T-cell (primary cell): Measurements from ENCODE around the gene TEPSIN. TPM values are rescaled to one million over a fixed set of nuclear protein-coding genes. Genes with fewer than 3 reads are reported as not detected.

Source experiments
- ATAC-seq, 4 experiments: fragments of 200-7000 bp in 3 of 4; fragments of 150-1000 bp in 1 of 4; cut with Tn5 transposase; replicated peaks in 1 of 4; 1 replicate in 3 of 4; 2 replicates in 1 of 4; pipeline ENCODE4 v1.10.0; 2021; ENCODE audit warnings: moderate library complexity in 3 of 4, mild to moderate bottlenecking in 2 of 4, moderate number of reproducible peaks in 1 of 4
- CTCF ChIA-PET, 2 donors: fragments of 300-600 bp; sonication (Branson Sonifier 250); formaldehyde crosslinking; loops; one replicate each; lab custom pipeline; 2022; ENCODE audit warnings: antibody characterized with exemption in 2 of 2; lab: Charles Lee
- POLR2A ChIA-PET, 2 donors: fragments of 300-600 bp; sonication (Branson Sonifier 250); formaldehyde crosslinking; loops; one replicate each; lab custom pipeline; 2022; ENCODE audit warnings: antibody characterized with exemption in 2 of 2; lab: Charles Lee
- DNase-seq, 35 experiments: peaks; one replicate each; pipeline versions ENCODE4 v3.0.0 to v3.0.0-alpha.2; 2013 to 2023
- H3K27ac ChIP-seq: one replicate; pipeline ENCODE4 v1.5.1; 2013; ENCODE audit warnings: low read length
- H3K27me3 ChIP-seq, 2 experiments: replicated peaks in 1 of 2; 1 replicate in 1 of 2; 2 replicates in 1 of 2; pipeline versions ENCODE4 v1.6.1 to v1.7.0; 2013; ENCODE audit warnings: low read length in 1 of 2, mixed read lengths in 1 of 2; ENCODE audit not compliant: control insufficient read depth in 2 of 2, insufficient read depth in 2 of 2; ENCODE audit errors: extremely low read depth in 1 of 2
- H3K36me3 ChIP-seq, 2 donors: 1 replicate in 1 of 2; 2 replicates in 1 of 2; pipeline versions ENCODE4 v1.6.1 to v1.7.0; 2013; ENCODE audit warnings: low read length in 1 of 2; ENCODE audit not compliant: control insufficient read depth in 2 of 2, insufficient read depth in 1 of 2; ENCODE audit errors: extremely low read depth in 1 of 2
- H3K4me1 ChIP-seq, 2 experiments: 1 replicate in 1 of 2; 2 replicates in 1 of 2; pipeline versions ENCODE4 v1.6.1 to v1.7.0; 2013; ENCODE audit warnings: low read length in 2 of 2, mixed read lengths in 1 of 2; ENCODE audit not compliant: insufficient read depth in 2 of 2, control insufficient read depth in 1 of 2; ENCODE audit errors: extremely low read depth in 1 of 2
- H3K4me3 ChIP-seq, 2 donors: 1 replicate in 1 of 2; 2 replicates in 1 of 2; pipeline versions ENCODE4 v1.5.1 to v1.7.0; 2013; ENCODE audit warnings: mild to moderate bottlenecking in 2 of 2, low read length in 1 of 2, moderate library complexity in 1 of 2; ENCODE audit not compliant: control insufficient read depth in 1 of 2; ENCODE audit errors: extremely low read depth in 1 of 2
- H3K9me3 ChIP-seq: 2 replicates; pipeline ENCODE4 v1.7.0; 2013
- H3K27ac Mint-ChIP-seq, 2 donors: one replicate each; pipeline ENCODE4 v1.8.0; 2020 to 2021; ENCODE audit warnings: mild to moderate bottlenecking in 2 of 2, mixed read lengths in 2 of 2
- H3K27me3 Mint-ChIP-seq, 2 donors: one replicate each; pipeline ENCODE4 v1.8.0; 2021 to 2022; ENCODE audit warnings: mixed read lengths in 2 of 2
- H3K36me3 Mint-ChIP-seq: one replicate; pipeline ENCODE4 v1.8.0; 2021; ENCODE audit warnings: mixed read lengths
- H3K4me1 Mint-ChIP-seq, 3 donors: one replicate each; pipeline ENCODE4 v1.8.0; 2020 to 2022; ENCODE audit warnings: mixed read lengths in 3 of 3, mild to moderate bottlenecking in 1 of 3
- H3K4me3 Mint-ChIP-seq, 3 donors: one replicate each; pipeline ENCODE4 v1.8.0; 2020 to 2022; ENCODE audit warnings: mild to moderate bottlenecking in 3 of 3, mixed read lengths in 3 of 3, moderate library complexity in 3 of 3
- H3K9me3 Mint-ChIP-seq, 3 donors: one replicate each; pipeline ENCODE4 v1.8.0; 2020 to 2022; ENCODE audit warnings: mixed read lengths in 3 of 3
- WGBS: methylation state at CpG from one replicate; pipeline ENCODE4 v1.1.5; 2013; ENCODE audit warnings: missing lambda C conversion rate; ENCODE audit not compliant: insufficient coverage; 5-methylcytosine and 5-hydroxymethylcytosine counted together
- total RNA-seq, 35 experiments: library from RNA in 6 of 35; stranded (reverse) in 6 of 35; fragments of 120-200 nt in 1 of 35; gene quantifications; one replicate each; pipeline versions ENCODE4 v1.2.1 to v1.2.4 and lab custom pipeline; 2013 to 2026

The TEPSIN gene
- total RNA-seq, 5 donors from 2014 or later (not counting 1 experiment from before 2014, with no cell fraction given) = 73.8 to 169 (median 161) TPM

- no peak overlapping the region for H3K27ac ChIP-seq
- Mint-ChIP-seq H3K27ac (no peak overlapping the region), H3K4me3 (no peak overlapping the region), H3K36me3 (peaks cover 22% of the 10 kb centered on the region), H3K27me3 (no peaks in the 10 kb centered on the region), H3K9me3 (no peaks in the 10 kb centered on the region), H3K4me1 (peaks cover 12 to 25% (median 23%) of the 10 kb centered on the region in 3 donors)
- H3K9me3 ChIP-seq = no peaks in the 10 kb centered on the region
- peaks cover 0 to 14% of the 10 kb centered on the region in 2 experiments for H3K4me1 ChIP-seq
- H3K27me3 ChIP-seq = no peaks in the 10 kb centered on the region
- no peak overlapping the region for H3K4me3 ChIP-seq
- 96% methylated on average over 40 of the region's 43 CpGs for WGBS
- ChIA-PET CTCF (no interaction called here), POLR2A (interaction anchor here in 1 of 2 donors (0.6 kb wide), 1 partner anchor 106 kb away, joined by 5 read pairs; no protein-coding TSS in a partner anchor)
- ATAC-seq (no peak), DNase-seq (no peak)
- H3K36me3 ChIP-seq = peaks cover 23 to 40% of the 10 kb centered on the region in 2 donors
Observed at GRCh38 chr17:81231766-81232581, 6.9 kb downstream of the TEPSIN start.

DNA sequence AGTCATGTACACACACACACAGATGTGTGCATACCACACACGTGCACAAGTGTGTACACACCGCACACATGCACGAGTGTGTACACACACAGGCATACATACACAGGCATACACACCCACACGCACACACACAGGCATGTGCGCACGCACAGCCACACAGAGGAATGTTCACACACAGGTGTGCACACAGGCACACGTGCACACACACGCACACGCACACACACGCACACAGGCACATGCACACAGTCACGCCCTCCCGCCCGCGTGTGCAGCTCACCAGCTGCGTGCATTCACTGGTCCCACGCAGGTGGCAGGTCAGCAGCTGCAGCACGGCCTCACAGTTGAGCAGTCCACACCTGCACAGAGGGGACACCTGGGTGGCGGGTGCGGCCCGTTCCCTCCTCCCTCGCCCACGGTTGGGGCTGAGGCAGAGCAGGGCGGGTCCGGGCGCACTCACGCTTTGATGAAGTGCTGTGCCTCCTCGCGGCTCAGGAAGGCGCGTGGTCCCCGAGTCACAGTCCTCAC, 7.7 kb downstream of the TEPSIN start:
- Mint-ChIP-seq H3K4me1 (peaks cover 12 to 23% (median 20%) of the 10 kb centered on the region in 3 donors), H3K27ac (no peak overlapping the region), H3K36me3 (peaks cover 22% of the 10 kb centered on the region), H3K27me3 (no peaks in the 10 kb centered on the region), H3K9me3 (no peaks in the 10 kb centered on the region), H3K4me3 (no peak overlapping the region)
- CTCF ChIA-PET = no interaction called here
- DNase-seq = no peak
- ATAC-seq = no peak
- Histone ChIP-seq H3K36me3 (peaks cover 23 to 40% of the 10 kb centered on the region in 2 donors), H3K4me1 (peaks cover 0 to 6% of the 10 kb centered on the region in 2 experiments), H3K27ac (no peak overlapping the region), H3K4me3 (no peak overlapping the region), H3K27me3 (no peaks in the 10 kb centered on the region), H3K9me3 (no peaks in the 10 kb centered on the region)
- POLR2A ChIA-PET = no interaction called here
- WGBS = 94% methylated on average over 31 of the region's 31 CpGs

- ChIA-PET CTCF (no interaction called here), POLR2A (no interaction called here)
- no peaks in the 10 kb centered on the region for H3K27me3 Mint-ChIP-seq
- DNase-seq (no peak), ATAC-seq (no peak)
- Histone ChIP-seq H3K9me3 (no peaks in the 10 kb centered on the region), H3K27me3 (no peaks in the 10 kb centered on the region), H3K27ac (no peak overlapping the region), H3K36me3 (peaks cover 23 to 40% of the 10 kb centered on the region in 2 donors), H3K4me1 (no peaks in the 10 kb centered on the region), H3K4me3 (no peak overlapping the region)
- H3K4me3 Mint-ChIP-seq = no peak overlapping the region
- H3K4me1 Mint-ChIP-seq = peaks cover 11 to 23% (median 15%) of the 10 kb centered on the region in 3 donors
- peaks cover 21% of the 10 kb centered on the region for H3K36me3 Mint-ChIP-seq
- 96% methylated on average over 24 of the region's 26 CpGs for WGBS
- H3K27ac Mint-ChIP-seq = no peak overlapping the region
- no peaks in the 10 kb centered on the region for H3K9me3 Mint-ChIP-seq
Observed at GRCh38 chr17:81230043-81230820, 8.6 kb downstream of the TEPSIN start.

DNA sequence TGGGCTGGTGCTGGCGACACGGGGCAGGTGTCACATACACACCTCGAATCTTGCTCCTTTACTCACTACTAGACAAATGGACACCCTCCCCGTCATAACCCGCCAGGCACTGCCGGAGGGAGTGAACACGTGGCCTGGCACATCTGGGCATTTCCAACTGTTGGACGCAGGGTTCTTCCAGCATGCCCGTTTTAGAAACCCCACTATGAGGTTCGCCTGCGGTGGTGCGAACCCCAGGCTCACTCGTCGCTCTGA, 9.3 kb downstream of the TEPSIN start:
- POLR2A ChIA-PET = no interaction called here
- H3K4me3 ChIP-seq = no peak overlapping the region
- H3K27ac ChIP-seq = no peak overlapping the region
- H3K4me3 Mint-ChIP-seq = no peak overlapping the region
- ATAC-seq (no peak), DNase-seq (no peak)
- no peaks in the 10 kb centered on the region for H3K27me3 Mint-ChIP-seq
- H3K27me3 ChIP-seq = no peaks in the 10 kb centered on the region
- no peak overlapping the region for H3K27ac Mint-ChIP-seq
- H3K4me1 ChIP-seq = no peaks in the 10 kb centered on the region
- H3K9me3 Mint-ChIP-seq = no peaks in the 10 kb centered on the region
- H3K36me3 Mint-ChIP-seq = peaks cover 15% of the 10 kb centered on the region
- WGBS = 93% methylated on average over 14 of the region's 14 CpGs
- peaks cover 23 to 40% of the 10 kb centered on the region in 2 donors for H3K36me3 ChIP-seq
- H3K4me1 Mint-ChIP-seq = peaks cover 5 to 16% (median 9%) of the 10 kb centered on the region in 3 donors
- no peaks in the 10 kb centered on the region for H3K9me3 ChIP-seq
- CTCF ChIA-PET = no interaction called here

- POLR2A ChIA-PET = no interaction called here
- CTCF ChIA-PET = no interaction called here
- no peak overlapping the region for H3K27ac Mint-ChIP-seq
- no peaks in the 10 kb centered on the region for H3K27me3 Mint-ChIP-seq
- ATAC-seq (no peak), DNase-seq (no peak)
- H3K36me3 Mint-ChIP-seq = peaks cover 15% of the 10 kb centered on the region
- Histone ChIP-seq H3K27me3 (no peaks in the 10 kb centered on the region), H3K4me3 (no peak overlapping the region), H3K27ac (no peak overlapping the region), H3K9me3 (no peaks in the 10 kb centered on the region), H3K36me3 (peaks cover 23 to 40% of the 10 kb centered on the region in 2 donors), H3K4me1 (no peaks in the 10 kb centered on the region)
- H3K4me1 Mint-ChIP-seq = peaks cover 4 to 14% (median 7%) of the 10 kb centered on the region in 3 donors
- H3K9me3 Mint-ChIP-seq = no peaks in the 10 kb centered on the region
- no peak overlapping the region for H3K4me3 Mint-ChIP-seq
- WGBS = 94% methylated on average over 22 of the region's 32 CpGs
Observed at GRCh38 chr17:81228834-81229665, 9.8 kb downstream of the TEPSIN start.

GRCh38 chr17:81228420-81228819, 10.4 kb downstream of the TEPSIN start:
- H3K9me3 ChIP-seq = no peaks in the 10 kb centered on the region
- ChIA-PET CTCF (no interaction called here), POLR2A (no interaction called here)
- peaks cover 0 to 6% of the 10 kb centered on the region in 2 experiments for H3K4me1 ChIP-seq
- H3K4me1 Mint-ChIP-seq = peaks cover 10 to 20% (median 13%) of the 10 kb centered on the region in 3 donors
- H3K27ac ChIP-seq = no peak overlapping the region
- H3K36me3 ChIP-seq = peaks cover 21 to 35% of the 10 kb centered on the region in 2 donors
- peaks cover 0 to 3% of the 10 kb centered on the region in 2 experiments for H3K27me3 ChIP-seq
- peaks cover 15% of the 10 kb centered on the region for H3K36me3 Mint-ChIP-seq
- no peak overlapping the region for H3K4me3 ChIP-seq
- 80% methylated on average over 5 of the region's 9 CpGs for WGBS
- no peaks in the 10 kb centered on the region for H3K9me3 Mint-ChIP-seq
- H3K4me3 Mint-ChIP-seq = no peak overlapping the region
- no peak overlapping the region for H3K27ac Mint-ChIP-seq
- H3K27me3 Mint-ChIP-seq = no peaks in the 10 kb centered on the region
- no peak for DNase-seq
- no peak for ATAC-seq
